Measurements from ENCODE around the gene F7. TPM values are rescaled to one million over a fixed set of nuclear protein-coding genes. Genes with fewer than 3 reads are reported as not detected.
"Not testable (repeated sequence)": the region's sequence is repeated elsewhere in the genome, so short reads cannot be mapped to it uniquely, and the experiment has no call there.

Gene F7
- polyA plus RNA-seq: under 1 TPM in 1 of 3 donors, not detected in 2; 0.77 TPM

DNA sequence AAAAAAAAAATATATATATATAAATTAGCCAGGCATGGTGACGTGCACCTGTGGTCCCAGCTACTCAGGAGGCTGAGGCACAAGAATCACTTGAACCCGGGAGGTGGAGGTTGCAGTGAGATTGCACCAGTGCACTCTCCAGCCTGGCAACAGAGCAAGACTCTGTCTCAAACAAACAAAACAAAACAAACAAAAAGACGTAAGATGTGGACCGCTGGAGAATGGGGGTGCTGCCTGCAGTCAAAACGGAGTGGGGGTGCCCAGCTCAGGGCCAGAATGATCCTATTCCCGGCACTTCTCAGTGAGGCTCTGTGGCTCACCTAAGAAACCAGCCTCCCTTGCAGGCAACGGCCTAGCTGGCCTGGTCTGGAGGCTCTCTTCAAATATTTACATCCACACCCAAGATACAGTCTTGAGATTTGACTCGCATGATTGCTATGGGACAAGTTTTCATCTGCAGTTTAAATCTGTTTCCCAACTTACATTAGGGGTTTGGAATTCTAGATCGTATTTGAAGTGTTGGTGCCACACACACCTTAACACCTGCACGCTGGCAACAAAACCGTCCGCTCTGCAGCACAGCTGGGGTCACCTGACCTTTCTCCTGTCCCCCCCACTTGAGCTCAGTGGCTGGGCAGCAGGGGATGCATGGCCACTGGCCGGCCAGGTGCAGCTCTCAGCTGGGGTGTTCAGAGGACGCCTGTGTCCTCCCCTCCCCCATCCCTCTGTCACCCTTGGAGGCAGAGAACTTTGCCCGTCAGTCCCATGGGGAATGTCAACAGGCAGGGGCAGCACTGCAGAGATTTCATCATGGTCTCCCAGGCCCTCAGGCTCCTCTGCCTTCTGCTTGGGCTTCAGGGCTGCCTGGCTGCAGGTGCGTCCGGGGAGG is at the start of gene F7:
TSS of gene F7 (plus strand) at position 760 of the 889 bp plus-strand sequence. CDS start at position 811, 51 bp downstream.
- no peak within 1 kb of the TSS for H3K27ac Mint-ChIP-seq

DNA sequence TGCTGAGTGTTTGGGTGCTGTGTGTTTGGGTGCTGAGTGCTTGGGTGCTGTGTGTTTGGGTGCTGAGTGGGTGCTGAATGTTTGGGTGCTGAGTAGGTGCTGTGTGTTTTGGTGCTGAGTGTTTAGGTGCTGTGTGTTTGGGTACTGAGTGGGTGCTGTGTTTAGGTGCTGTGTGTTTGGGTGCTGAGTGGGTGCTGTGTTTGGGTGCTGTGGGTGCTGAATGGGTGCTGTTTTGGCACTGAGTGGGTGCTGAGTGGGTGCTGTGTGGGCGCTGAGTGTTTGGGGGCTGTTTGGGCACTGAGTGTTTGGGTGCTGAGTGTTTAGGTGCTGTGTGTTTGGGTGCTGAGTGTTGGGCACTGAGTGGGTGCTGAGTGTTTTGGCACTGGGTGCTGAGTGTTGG is 48.5 kb upstream of the F7 start:
- H3K27me3 Mint-ChIP-seq (ENCODE audit: low read depth in 3 of 3): no peaks in the 10 kb centered on the region
- no peak overlapping the region for H3K4me3 Mint-ChIP-seq
- DNase-seq: no peak
- H3K4me1 Mint-ChIP-seq: no peaks in the 10 kb centered on the region
- H3K27ac Mint-ChIP-seq: no peak overlapping the region
- H3K36me3 Mint-ChIP-seq: no peaks in the 10 kb centered on the region
- H3K9me3 Mint-ChIP-seq: no peaks in the 10 kb centered on the region

More for the DNA sequence above, at the start of gene F7:
- peaks cover 0 to 2% of the 10 kb centered on the region in 2 donors for H3K4me1 Mint-ChIP-seq
- H3K36me3 Mint-ChIP-seq: no peaks in the 10 kb centered on the region
- no peak within 1 kb of the TSS for H3K4me3 Mint-ChIP-seq
- H3K9me3 Mint-ChIP-seq: no peaks in the 10 kb centered on the region
- no peak for DNase-seq
- peaks cover 0 to 1% (median 0%) of the 10 kb centered on the region in 3 donors for H3K27me3 Mint-ChIP-seq (ENCODE audit: low read depth in 3 of 3)

DNA sequence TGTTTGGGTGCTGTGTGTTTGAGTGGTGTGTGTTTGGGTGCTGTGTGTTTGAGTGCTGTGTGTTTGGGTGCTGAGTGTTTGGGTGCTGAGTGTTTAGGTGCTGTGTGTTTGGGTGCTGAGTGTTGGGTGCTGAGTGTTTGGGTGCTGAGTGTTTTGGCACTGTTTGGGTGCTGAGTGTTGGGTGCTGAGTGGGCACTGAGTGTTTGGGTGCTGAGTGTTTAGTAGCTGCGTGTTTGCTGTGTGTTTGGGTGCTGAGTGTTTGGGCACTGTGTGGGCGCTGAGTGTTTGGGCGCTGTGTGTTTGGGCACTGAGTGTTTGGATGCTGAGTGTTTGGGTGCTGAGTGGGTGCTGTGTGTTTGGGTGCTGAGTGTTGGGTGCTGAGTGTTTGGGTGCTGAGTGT is 48.0 kb upstream of the F7 start:
- H3K4me1 Mint-ChIP-seq, H3K36me3 Mint-ChIP-seq: not testable (repeated sequence)

DNA sequence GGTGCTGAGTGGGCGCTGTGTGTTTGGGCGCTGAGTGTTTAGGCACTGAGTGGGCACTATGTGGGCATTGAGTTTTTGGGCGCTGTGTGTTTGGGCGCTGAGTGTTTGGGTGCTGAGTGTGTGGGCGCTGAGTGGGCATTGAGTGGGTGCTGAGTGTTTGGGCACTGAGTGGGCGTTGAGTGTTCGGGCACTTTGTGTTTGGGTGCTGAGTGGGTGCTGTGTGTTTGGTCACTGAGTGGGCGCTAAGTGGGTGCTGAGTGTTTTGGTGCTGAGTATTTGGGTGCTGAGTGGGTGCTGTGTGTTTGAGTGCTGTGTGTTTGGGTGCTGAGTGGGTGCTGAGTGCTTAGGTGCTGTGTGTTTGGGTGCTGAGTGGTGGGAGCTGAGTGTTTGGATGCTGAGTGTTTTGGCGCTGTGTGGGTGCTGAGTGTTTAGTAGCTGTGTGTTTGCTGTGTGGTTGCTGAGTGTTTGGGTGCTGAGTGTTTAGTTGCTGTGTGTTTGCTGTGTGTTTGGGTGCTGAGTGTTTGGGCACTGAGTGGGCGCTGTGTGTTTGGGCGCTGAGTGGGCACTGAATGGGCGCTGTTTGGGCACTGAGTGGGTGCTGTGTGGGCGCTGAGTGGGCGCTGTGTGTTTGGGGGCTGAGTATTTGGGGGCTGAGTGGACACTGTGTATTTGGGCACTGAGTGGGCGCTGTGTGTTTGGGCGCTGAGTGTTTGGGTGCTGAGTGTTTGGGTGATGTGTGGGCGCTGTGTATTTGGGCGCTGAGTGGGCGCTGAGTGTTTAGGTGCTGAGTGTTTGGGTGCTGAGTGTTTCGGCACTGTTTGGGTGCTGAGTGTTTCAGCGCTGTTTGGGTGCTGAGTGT is 47.2 kb upstream of the F7 start:
- H3K27me3 Mint-ChIP-seq (ENCODE audit: low read depth in 3 of 3): no peaks in the 10 kb centered on the region
- no peak overlapping the region for H3K27ac Mint-ChIP-seq
- no peaks in the 10 kb centered on the region for H3K4me1 Mint-ChIP-seq
- no peaks in the 10 kb centered on the region for H3K9me3 Mint-ChIP-seq
- H3K36me3 Mint-ChIP-seq: no peaks in the 10 kb centered on the region
- H3K4me3 Mint-ChIP-seq: no peak overlapping the region
- no peak for DNase-seq

More for the DNA sequence above, 48.0 kb upstream of the F7 start:
- not testable (repeated sequence) for H3K27ac Mint-ChIP-seq; H3K9me3 Mint-ChIP-seq; H3K4me3 Mint-ChIP-seq; DNase-seq; H3K27me3 Mint-ChIP-seq (ENCODE audit: low read depth in 3 of 3)

DNA sequence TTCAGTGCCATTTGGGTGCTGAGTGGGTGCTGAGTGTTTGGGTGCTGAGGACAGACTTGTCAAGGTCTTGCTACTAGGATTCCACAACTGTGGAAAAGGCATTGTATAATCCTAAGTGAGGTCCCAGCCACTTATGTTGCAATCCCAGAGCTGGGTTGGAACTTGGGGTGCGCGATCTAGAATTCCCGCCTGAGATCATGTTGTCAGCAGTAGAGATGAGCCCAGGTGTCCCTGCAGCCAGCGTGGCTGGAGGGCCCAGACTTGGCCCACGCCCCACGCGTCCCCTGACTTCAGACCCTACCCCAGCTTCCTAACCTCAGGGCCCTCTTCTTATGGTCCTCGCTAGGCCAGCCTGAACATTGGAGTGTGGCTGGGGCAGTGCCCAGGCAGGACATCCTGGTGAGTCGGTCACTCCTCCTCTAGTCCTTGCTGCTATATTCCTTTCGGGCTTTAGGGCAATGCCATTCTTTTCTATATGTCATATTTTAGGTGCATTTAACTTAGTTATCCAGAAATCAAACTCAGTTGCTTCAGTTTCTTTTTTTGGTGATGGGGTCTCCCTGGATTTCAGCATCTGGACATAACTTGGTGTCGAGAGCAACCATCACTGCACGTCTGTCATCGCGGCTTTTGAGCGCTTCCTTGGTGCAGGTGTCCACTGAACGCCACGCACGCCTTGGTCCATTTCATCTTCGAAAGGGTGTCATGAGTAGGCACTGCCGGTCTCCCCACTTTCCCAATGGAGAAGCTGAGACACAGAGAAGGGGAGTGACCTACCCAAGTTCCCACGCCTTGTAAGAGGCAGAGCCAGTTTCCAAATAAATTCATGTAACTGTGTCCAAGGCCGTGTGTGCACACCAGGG is 46.4 kb upstream of the F7 start:
- H3K9me3 Mint-ChIP-seq: no peaks in the 10 kb centered on the region
- H3K27me3 Mint-ChIP-seq (ENCODE audit: low read depth in 3 of 3): no peaks in the 10 kb centered on the region
- no peaks in the 10 kb centered on the region for H3K36me3 Mint-ChIP-seq
- H3K4me1 Mint-ChIP-seq: no peaks in the 10 kb centered on the region
- H3K4me3 Mint-ChIP-seq: no peak overlapping the region
- H3K27ac Mint-ChIP-seq: no peak overlapping the region
- no peak for DNase-seq

DNA sequence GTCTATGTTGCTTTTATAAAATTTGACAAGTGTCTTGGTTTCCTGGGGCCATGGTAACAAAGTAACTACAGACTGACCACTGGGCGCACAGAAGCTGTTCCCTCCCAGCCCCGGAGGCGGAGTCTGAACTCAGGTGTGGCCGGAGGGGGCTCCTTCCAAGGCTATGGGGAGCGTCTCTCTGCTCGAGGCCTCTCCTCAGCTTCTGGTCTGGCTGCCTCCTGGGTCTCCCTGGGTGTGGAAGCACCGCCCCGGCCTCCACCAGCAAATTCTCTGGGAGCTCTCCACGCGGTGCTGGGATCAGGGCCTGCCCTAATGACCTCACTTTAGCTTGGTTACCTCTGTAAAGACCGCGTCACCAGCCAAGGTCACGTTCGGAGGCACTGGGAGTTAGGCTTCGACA is 45.7 kb upstream of the F7 start:
- Mint-ChIP-seq H3K4me3 (no peak overlapping the region), H3K27me3 (ENCODE audit: low read depth in 3 of 3) (no peaks in the 10 kb centered on the region), H3K36me3 (no peaks in the 10 kb centered on the region), H3K4me1 (no peaks in the 10 kb centered on the region), H3K27ac (no peak overlapping the region), H3K9me3 (no peaks in the 10 kb centered on the region)
- no peak for DNase-seq

DNA sequence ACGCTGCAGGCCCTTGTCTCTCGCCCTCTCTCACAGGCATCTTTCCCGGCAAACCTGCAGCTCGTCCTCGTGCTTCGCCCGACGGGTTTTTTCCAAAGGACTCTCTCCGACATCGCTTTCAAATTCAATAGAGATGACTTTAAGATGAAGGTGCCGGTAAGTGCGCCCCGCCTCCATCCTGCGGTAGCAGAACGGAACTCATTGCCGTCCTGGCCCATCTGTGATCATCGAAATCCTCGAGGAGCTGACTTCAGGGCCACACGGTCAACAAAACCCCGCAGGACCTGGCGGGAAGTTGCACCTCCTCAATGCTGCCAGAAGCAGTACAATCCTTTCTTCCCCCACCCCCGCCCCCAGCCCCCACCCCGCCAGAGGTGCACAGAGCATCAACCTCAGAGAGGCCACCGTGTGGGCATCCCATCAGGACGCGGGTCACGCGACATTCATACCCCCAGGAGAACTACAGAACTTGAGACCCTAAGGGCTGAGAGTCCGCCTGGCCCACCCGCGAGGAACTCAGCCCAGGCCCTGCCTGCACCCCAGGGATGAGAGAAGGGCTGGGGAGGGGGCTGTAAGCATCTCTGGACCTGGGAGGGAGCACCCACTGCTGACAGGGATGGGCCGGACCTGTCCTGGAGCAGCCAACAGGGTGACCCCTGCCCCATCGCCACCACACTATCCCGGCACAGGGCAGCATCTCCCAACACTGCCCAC is 44.9 kb upstream of the F7 start:
- Mint-ChIP-seq H3K9me3 (no peaks in the 10 kb centered on the region), H3K27ac (no peak overlapping the region), H3K4me3 (no peak overlapping the region), H3K4me1 (no peaks in the 10 kb centered on the region), H3K27me3 (ENCODE audit: low read depth in 3 of 3) (peaks cover 0 to 1% (median 0%) of the 10 kb centered on the region in 3 donors), H3K36me3 (no peaks in the 10 kb centered on the region)
- no peak for DNase-seq

DNA sequence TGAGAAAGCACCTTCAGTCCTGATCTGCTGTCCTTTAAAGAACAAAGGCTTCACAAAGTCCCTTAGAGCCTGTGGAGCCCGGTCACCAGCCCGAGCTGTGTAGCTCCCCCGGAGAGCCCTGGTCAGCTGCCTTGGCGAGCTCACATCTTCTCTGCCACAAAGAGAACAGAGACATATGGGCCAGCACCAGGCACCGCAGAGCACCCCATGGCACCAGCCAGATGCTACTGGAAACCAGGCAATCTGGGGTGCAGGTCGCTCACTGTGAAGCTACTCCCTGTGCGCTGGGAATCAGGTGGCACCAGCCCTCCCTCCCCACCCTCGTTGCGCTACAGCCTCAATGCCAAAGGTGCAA is 44.3 kb upstream of the F7 start:
- Mint-ChIP-seq H3K27ac (no peak overlapping the region), H3K4me1 (no peaks in the 10 kb centered on the region), H3K27me3 (ENCODE audit: low read depth in 3 of 3) (peaks cover 0 to 2% (median 0%) of the 10 kb centered on the region in 3 donors), H3K4me3 (no peak overlapping the region), H3K36me3 (no peaks in the 10 kb centered on the region), H3K9me3 (no peaks in the 10 kb centered on the region)
- DNase-seq: no peak

DNA sequence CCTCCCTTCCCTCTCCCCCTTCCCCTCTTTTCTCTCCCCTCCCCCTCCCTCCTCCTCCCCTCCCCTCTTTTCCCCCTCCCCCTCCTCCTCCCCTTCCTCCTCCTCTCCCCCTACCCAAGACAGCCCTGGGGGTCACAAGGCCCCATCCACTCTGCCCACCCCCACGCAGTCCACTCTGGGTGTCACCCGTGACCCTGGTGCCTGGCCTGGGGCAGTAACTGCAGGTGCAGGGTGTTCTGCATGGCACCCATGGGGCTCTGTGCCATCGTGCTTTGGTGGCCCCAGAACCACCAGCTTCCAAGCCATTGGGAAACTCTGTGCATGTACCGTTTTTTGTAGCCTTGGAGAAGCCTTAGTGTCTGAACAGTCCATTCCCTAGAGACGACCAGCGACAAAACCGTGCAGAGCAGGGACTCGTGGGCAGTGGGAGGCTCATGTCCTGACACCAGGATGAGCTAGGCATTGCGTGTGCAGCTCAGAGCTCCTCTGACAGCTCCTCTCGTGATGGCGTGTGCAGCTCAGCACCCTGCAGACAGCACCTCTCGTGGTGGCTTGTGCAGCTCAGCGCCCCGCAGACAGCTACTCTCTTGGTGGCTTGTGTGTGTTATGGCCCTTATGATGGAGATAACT is 43.7 kb upstream of the F7 start:
- H3K27ac Mint-ChIP-seq: no peak overlapping the region

DNA sequence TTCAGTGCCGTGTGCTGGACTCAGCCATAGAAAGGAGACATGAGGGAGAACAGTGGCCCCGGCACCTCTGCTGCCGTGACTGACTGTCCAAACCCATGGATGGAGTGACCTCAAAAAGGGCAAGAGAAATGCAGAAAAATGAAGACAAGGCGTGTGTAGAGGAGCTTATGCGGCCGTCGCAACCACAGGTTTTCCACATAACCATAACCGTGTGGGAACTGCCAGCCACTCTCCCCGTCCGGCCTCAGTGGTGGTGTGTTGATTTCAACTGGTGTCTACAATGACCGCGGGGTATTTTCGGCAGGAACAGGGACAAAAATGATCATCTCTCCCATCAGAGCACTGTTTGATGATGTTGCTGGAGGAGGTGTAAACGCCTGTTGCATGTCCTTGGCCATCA is 42.9 kb upstream of the F7 start:
- DNase-seq: no peak
- no peaks in the 10 kb centered on the region for H3K36me3 Mint-ChIP-seq
- H3K27me3 Mint-ChIP-seq (ENCODE audit: low read depth in 3 of 3): peaks cover 0 to 2% (median 0%) of the 10 kb centered on the region in 3 donors
- H3K4me3 Mint-ChIP-seq: no peak overlapping the region
- H3K9me3 Mint-ChIP-seq: no peaks in the 10 kb centered on the region
- H3K4me1 Mint-ChIP-seq: no peaks in the 10 kb centered on the region
- no peak overlapping the region for H3K27ac Mint-ChIP-seq

More for the DNA sequence above, 43.7 kb upstream of the F7 start:
- H3K27me3 Mint-ChIP-seq (ENCODE audit: low read depth in 3 of 3): peaks cover 0 to 2% (median 0%) of the 10 kb centered on the region in 3 donors
- no peak overlapping the region for H3K4me3 Mint-ChIP-seq
- H3K36me3 Mint-ChIP-seq: no peaks in the 10 kb centered on the region
- DNase-seq: no peak
- H3K9me3 Mint-ChIP-seq: no peaks in the 10 kb centered on the region
- no peaks in the 10 kb centered on the region for H3K4me1 Mint-ChIP-seq

DNA sequence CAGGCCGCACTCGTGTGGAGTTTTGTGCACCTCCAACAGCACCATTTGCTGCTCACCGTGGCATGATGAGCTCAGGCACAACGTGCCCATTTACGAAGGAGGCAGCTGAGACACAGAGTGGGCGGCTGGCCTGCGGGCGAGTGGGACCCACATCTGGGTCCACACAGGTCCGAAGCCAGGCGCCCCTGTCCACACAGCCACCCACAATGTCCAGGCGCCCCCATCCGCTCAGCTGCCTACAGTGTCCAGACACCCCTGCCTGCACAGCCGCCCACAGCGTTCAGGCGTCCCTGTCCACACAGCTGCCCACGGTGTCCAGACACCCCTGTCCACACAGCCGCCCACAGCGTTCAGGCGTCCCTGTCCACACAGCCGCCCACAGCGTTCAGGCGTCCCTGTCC is 42.5 kb upstream of the F7 start:
- H3K27ac Mint-ChIP-seq: no peak overlapping the region
- H3K9me3 Mint-ChIP-seq: no peaks in the 10 kb centered on the region
- no peak overlapping the region for H3K4me3 Mint-ChIP-seq
- no peaks in the 10 kb centered on the region for H3K4me1 Mint-ChIP-seq
- peaks cover 0 to 2% (median 0%) of the 10 kb centered on the region in 3 donors for H3K27me3 Mint-ChIP-seq (ENCODE audit: low read depth in 3 of 3)
- no peak for DNase-seq
- no peaks in the 10 kb centered on the region for H3K36me3 Mint-ChIP-seq

DNA sequence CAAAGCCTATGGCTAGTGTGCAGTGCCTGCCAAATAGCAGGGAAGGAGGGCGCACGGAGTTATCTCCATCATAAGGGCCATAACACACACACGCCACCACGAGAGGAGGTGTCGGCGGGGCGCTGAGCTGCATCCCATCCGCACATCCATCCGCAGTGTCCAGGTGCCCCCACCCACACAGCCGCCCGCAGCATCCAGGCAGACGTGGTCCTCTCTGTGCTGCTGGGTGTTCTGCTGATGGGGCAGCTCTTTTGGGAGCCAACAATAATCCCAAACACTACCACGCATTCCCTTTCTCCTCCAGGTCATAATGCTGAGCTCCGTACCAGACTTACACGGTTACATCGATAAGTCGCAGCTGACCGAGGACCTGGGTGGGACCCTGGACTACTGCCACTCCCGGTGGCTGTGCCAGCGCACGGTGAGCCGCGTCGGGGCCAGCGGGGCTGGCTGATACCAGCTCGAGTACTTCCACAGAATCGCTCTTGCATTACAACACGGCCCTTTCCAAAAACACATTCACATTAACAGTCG is 41.5 kb upstream of the F7 start:
- H3K36me3 Mint-ChIP-seq: no peaks in the 10 kb centered on the region
- H3K4me1 Mint-ChIP-seq: no peaks in the 10 kb centered on the region
- H3K27ac Mint-ChIP-seq: peak overlapping the region in 1 of 6 donors; percentile 34
- H3K9me3 Mint-ChIP-seq: no peaks in the 10 kb centered on the region
- peaks cover 0 to 2% (median 0%) of the 10 kb centered on the region in 3 donors for H3K27me3 Mint-ChIP-seq (ENCODE audit: low read depth in 3 of 3)
- no peak overlapping the region for H3K4me3 Mint-ChIP-seq
- no peak for DNase-seq
